IPS-15b (cell line): ENCODE results near the gene CDH13.

Experiments
- H3K27me3 ChIP-seq: one replicate; pipeline ENCODE4 v1.6.1; 2013; ENCODE audit warnings: low read length; ENCODE audit not compliant: control insufficient read depth, insufficient read depth
- H3K36me3 ChIP-seq: one replicate; pipeline ENCODE4 v1.6.1; 2013; ENCODE audit warnings: low read length; ENCODE audit not compliant: control insufficient read depth, insufficient read depth
- H3K4me1 ChIP-seq: one replicate; pipeline ENCODE4 v1.6.1; 2013; ENCODE audit warnings: mild to moderate bottlenecking, low read length; ENCODE audit not compliant: control insufficient read depth, insufficient read depth
- H3K4me3 ChIP-seq: one replicate; pipeline ENCODE4 v1.5.1; 2013; ENCODE audit warnings: low read depth, low read length
- H3K9ac ChIP-seq: one replicate; pipeline ENCODE4 v1.6.1; 2013; ENCODE audit warnings: low read depth, mild to moderate bottlenecking, low read length
- H3K9me3 ChIP-seq: one replicate; pipeline ENCODE4 v1.6.1; 2013; ENCODE audit warnings: mild to moderate bottlenecking, low read length; ENCODE audit not compliant: control insufficient read depth, insufficient read depth

Gene CDH13

GRCh38 chr16:83727751-83728352, 1101.1 kb downstream of the CDH13 start:
- peaks cover 4% of the 10 kb centered on the region for H3K4me1 ChIP-seq
- no peak overlapping the region for H3K9ac ChIP-seq
- no peaks in the 10 kb centered on the region for H3K36me3 ChIP-seq
- no peaks in the 10 kb centered on the region for H3K9me3 ChIP-seq
- no peak overlapping the region for H3K4me3 ChIP-seq
- no peaks in the 10 kb centered on the region for H3K27me3 ChIP-seq

DNA sequence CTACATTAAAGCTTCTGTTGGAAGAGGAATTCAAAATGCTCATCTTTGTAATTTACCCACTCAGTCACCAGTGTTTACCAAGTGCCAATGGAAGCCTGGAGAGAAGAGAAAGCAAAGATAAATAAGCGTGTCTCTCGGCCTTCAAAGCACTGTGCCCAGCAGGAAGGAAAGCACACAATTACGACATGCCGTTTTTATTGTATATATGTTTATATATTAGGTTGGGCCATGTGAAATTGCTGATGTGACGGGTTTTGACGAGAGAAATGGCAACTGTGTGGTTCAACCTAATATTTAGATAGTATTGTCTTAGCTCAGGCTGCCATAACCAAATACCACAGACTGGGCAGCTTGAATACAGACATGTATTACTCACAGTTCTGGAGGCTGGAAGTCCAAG, 1101.7 kb downstream of the CDH13 start:
- Histone ChIP-seq H3K36me3 (no peaks in the 10 kb centered on the region), H3K9me3 (peaks cover under 1% of the 10 kb centered on the region), H3K4me1 (peaks cover 4% of the 10 kb centered on the region), H3K27me3 (no peaks in the 10 kb centered on the region), H3K9ac (no peak overlapping the region), H3K4me3 (no peak overlapping the region)

DNA sequence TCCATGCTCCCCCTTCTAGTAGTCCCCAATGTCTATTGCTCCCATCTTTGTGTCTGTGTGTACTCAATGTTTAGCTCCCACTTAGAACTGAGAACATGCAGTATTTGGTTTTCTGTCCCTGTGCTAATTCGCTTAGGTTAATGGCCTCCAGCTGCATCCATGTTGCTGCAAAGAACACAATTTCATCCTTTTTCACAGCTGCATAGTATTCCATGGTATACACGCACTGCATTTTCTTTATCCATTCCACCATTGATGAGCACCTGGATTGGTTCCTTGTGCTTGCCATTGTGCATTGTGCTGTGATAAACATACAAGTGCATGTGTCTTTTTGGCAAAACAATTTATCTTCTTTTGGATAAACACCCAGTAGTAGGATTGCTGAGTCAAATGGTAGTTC, 1104.0 kb downstream of the CDH13 start:
- Histone ChIP-seq H3K4me3 (no peak overlapping the region), H3K36me3 (no peaks in the 10 kb centered on the region), H3K9ac (no peak overlapping the region), H3K4me1 (peaks cover 4% of the 10 kb centered on the region), H3K9me3 (peaks cover 3% of the 10 kb centered on the region), H3K27me3 (no peaks in the 10 kb centered on the region)

DNA sequence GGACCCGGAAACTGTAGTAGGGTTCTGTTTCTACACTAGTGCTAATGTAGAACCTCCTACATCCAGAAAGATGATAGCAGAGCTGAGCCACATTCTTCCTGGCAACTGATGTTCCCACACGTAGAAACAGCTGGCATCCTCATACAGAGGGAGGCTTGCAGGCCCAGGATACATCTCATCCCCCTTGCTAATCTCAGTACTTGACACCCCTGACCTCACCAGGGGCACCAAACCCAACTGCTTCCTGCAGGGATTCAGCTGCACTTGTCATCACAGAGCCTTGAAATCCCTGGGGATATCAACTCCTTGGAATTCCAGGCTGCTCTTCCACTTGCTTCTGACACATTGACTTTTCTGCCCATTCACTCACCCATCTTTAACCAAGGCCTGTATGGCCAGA, 1105.8 kb downstream of the CDH13 start:
- Histone ChIP-seq H3K36me3 (no peaks in the 10 kb centered on the region), H3K9me3 (peaks cover 3% of the 10 kb centered on the region), H3K9ac (no peak overlapping the region), H3K27me3 (no peaks in the 10 kb centered on the region), H3K4me1 (peaks cover 4% of the 10 kb centered on the region), H3K4me3 (no peak overlapping the region)

- Histone ChIP-seq H3K4me3 (no peak overlapping the region), H3K9ac (no peak overlapping the region), H3K36me3 (no peaks in the 10 kb centered on the region), H3K27me3 (no peaks in the 10 kb centered on the region), H3K9me3 (peaks cover 3% of the 10 kb centered on the region), H3K4me1 (peaks cover under 1% of the 10 kb centered on the region)
These were observed 1106.5 kb downstream of the CDH13 start for GRCh38 chr16:83733301-83733700.

DNA sequence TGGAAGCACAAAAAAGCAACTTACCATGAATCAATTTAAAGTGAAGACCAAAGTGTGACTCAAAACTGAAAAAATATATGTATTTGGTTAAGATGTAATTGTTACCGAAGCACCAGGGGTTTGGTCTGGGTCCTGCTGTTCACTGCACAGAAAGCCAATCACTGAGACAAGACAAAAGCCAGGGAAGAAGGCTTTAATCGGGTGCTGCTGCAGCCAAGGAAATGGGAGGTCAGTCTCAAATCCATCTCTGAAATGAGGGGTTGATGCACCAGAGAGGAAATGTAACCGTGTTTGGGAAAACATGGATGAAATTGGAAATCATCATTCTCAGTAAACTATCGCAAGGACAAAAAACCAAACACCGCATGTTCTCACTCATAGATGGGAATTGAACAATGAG, 1107.4 kb downstream of the CDH13 start:
- no peaks in the 10 kb centered on the region for H3K27me3 ChIP-seq
- no peak overlapping the region for H3K4me3 ChIP-seq
- H3K9ac ChIP-seq: no peak overlapping the region
- H3K9me3 ChIP-seq: peaks cover 3% of the 10 kb centered on the region
- H3K36me3 ChIP-seq: no peaks in the 10 kb centered on the region
- H3K4me1 ChIP-seq: no peaks in the 10 kb centered on the region

GRCh38 chr16:83737729-83738354, 1111.1 kb downstream of the CDH13 start:
- Histone ChIP-seq H3K27me3 (no peaks in the 10 kb centered on the region), H3K36me3 (no peaks in the 10 kb centered on the region), H3K9ac (no peak overlapping the region), H3K4me1 (no peaks in the 10 kb centered on the region), H3K9me3 (peaks cover 3% of the 10 kb centered on the region), H3K4me3 (no peak overlapping the region)

DNA sequence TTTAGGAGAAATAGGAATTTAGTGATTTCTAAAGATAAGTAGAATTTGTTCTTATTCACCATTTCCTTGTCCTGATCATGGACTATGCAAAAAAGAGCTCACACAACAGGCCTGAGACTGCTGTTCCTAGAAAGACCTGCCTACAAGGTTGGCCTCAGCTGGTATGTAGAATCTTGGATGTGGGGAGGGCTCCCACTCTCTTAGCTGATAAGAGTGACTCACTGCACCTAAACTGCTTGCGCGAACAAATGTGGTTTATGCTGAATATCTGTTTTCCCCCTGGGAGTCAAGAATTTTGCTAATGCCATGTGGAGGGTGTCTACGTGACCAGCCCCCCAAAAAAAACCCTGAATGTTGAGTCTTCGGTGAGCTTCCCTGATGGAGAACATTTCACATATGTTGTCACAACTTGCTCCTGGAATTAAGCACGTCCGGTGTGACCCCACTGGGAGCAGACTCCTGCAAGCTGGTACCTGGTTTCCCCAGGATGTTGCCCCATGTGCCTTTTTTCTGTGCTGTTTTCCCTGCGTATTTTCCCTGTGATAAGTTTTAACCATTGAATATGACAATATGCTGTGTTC, 1112.2 kb downstream of the CDH13 start:
- no peak overlapping the region for H3K4me3 ChIP-seq
- no peaks in the 10 kb centered on the region for H3K27me3 ChIP-seq
- no peaks in the 10 kb centered on the region for H3K9me3 ChIP-seq
- H3K9ac ChIP-seq: no peak overlapping the region
- H3K36me3 ChIP-seq: no peaks in the 10 kb centered on the region
- H3K4me1 ChIP-seq: no peaks in the 10 kb centered on the region

DNA sequence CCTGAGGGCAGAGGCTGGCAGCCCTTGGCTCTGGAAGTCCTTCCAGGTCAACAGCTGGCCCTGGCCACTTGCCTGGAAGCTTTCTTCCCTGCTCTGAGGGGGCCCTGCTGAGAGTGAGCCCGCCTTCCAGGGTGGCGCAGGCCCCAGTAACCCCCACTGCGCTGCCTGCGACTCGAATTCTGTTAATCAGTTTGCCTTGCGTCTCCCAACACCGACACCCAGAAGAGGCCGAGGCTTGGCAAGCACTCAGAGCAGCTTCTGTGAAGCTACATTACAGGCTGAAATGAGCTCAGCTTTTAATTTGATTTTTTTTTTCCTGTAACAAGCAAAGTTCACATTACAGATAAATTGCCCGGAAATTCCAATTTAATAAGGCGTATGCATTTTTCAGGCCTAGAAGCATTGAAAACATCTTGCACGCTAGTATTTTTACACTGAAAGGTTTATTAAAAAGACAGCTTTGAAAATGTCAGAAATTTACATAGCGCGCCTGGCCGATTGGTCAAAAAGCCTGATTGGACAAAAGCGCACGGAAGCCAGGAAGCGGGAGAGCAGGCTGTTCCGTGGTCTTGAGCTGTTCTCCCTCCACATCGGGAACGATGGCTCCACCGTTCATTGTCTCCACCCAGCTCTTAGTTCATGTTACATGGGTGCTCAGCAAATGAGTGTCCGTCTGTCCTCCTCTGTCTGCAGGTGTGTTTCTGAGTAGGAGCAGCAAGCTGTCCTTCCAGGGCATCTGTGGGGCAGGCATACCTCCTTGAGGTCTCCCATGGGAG, 1115.5 kb downstream of the CDH13 start:
- Histone ChIP-seq H3K4me3 (no peak overlapping the region), H3K9me3 (no peaks in the 10 kb centered on the region), H3K27me3 (no peaks in the 10 kb centered on the region), H3K9ac (no peak overlapping the region), H3K4me1 (no peaks in the 10 kb centered on the region), H3K36me3 (no peaks in the 10 kb centered on the region)

- Histone ChIP-seq H3K4me1 (no peaks in the 10 kb centered on the region), H3K9ac (no peak overlapping the region), H3K9me3 (no peaks in the 10 kb centered on the region), H3K27me3 (no peaks in the 10 kb centered on the region), H3K36me3 (no peaks in the 10 kb centered on the region), H3K4me3 (no peak overlapping the region)
These were observed 1116.5 kb downstream of the CDH13 start for GRCh38 chr16:83743241-83743640.

GRCh38 chr16:83743720-83744119, 1117.0 kb downstream of the CDH13 start:
- Histone ChIP-seq H3K4me1 (no peaks in the 10 kb centered on the region), H3K4me3 (no peak overlapping the region), H3K36me3 (no peaks in the 10 kb centered on the region), H3K9ac (no peak overlapping the region), H3K9me3 (no peaks in the 10 kb centered on the region), H3K27me3 (no peaks in the 10 kb centered on the region)
